Kidney (tissue), 22 donors: Measurements from ENCODE around the gene C4orf17. TPM values are rescaled to one million over a fixed set of nuclear protein-coding genes. Genes with fewer than 3 reads are reported as not detected.

Source experiments
- DNase-seq, 5 donors: peaks; one replicate each; pipeline ENCODE4 v3.0.0-alpha.2; 2013 to 2020
- FAIRE-seq: peaks from 2 replicates; lab custom pipeline; 2012; peaks lifted over from hg19 to GRCh38; lab: Jason Lieb, UNC
- H3K27ac ChIP-seq, 2 donors: one replicate each; pipeline ENCODE4 v1.7.0; 2013; ENCODE audit warnings: low read depth in 2 of 2, low read length in 2 of 2, inconsistent platforms in 1 of 2
- H3K27me3 ChIP-seq: one replicate; pipeline ENCODE4 v1.7.1; 2013; ENCODE audit warnings: low read length, inconsistent platforms; ENCODE audit not compliant: control insufficient read depth, insufficient read depth
- H3K36me3 ChIP-seq, 3 donors: one replicate each; pipeline versions ENCODE4 v1.7.0 to v1.7.1; 2013; ENCODE audit warnings: low read length in 3 of 3, control low read depth in 1 of 3, inconsistent platforms in 1 of 3; ENCODE audit not compliant: insufficient read depth in 3 of 3, control insufficient read depth in 2 of 3
- H3K4me1 ChIP-seq, 3 donors: one replicate each; pipeline versions ENCODE4 v1.7.0 to v1.7.1; 2013; ENCODE audit warnings: low read length in 3 of 3, inconsistent platforms in 1 of 3, low read depth in 1 of 3; ENCODE audit not compliant: control insufficient read depth in 2 of 3, insufficient read depth in 2 of 3
- H3K4me3 ChIP-seq, 3 donors: one replicate each; pipeline versions ENCODE4 v1.7.0 to v1.8.1; 2013; ENCODE audit warnings: low read length in 3 of 3, control low read depth in 1 of 3, inconsistent platforms in 1 of 3
- H3K9ac ChIP-seq, 3 donors: one replicate each; pipeline versions ENCODE4 v1.7.0 to v1.7.1; 2013; ENCODE audit warnings: low read length in 3 of 3, control low read depth in 1 of 3, inconsistent platforms in 1 of 3
- H3K9me3 ChIP-seq, 3 donors: one replicate each; pipeline versions ENCODE4 v1.7.0 to v1.7.1; 2013; ENCODE audit warnings: low read length in 3 of 3, control low read depth in 1 of 3, inconsistent platforms in 1 of 3; ENCODE audit not compliant: control insufficient read depth in 2 of 3, insufficient read depth in 1 of 3
- CTCF ChIP-seq: IDR thresholded peaks from 3 replicates; pipeline ENCODE4 v1.5.1; 2012; ENCODE audit warnings: mild to moderate bottlenecking, moderate library complexity, borderline replicate concordance; ENCODE audit not compliant: insufficient read depth; ENCODE audit errors: extremely low read depth
- intact Hi-C: fragments of 100-400 bp; cut with DNase I; formaldehyde crosslinking; loops from one replicate; pipeline ENCODE4 v1.11.1; 2022
- long read RNA-seq, 10 donors: library from polyadenylated mRNA in 1 of 10; unstranded in 1 of 10; transcript quantifications; one replicate each; pipeline ENCODE4 v2.0.0 and lab custom pipeline, GENCODE V29; 2021 to 2026
- polyA plus RNA-seq: library from polyadenylated mRNA; stranded (reverse); fragments of 350-450 nt; fragmentation: Illumina TruSeq; extraction: RNeasy Lipid Tissue Mini Kit (QIAGEN cat#74804); gene quantifications from one replicate; pipeline ENCODE4 v1.2.3, GENCODE V29; 2014; ENCODE audit warnings: low read depth, low replicate concordance; ENCODE audit not compliant: insufficient read depth
- total RNA-seq: library from RNA; stranded (reverse); fragmentation: NEBNext Ultra II Directional; extraction: Animal tissue kit (Norgen Biotek cat#: 25700); gene quantifications from one replicate; pipeline ENCODE4 v1.2.1, GENCODE V29; 2021
- donor health status: control.
- donor health status: control.
- donor health status: control.
- donor health status: control.
- donor health status: control.
- donor health status: DM: yes; HTN: yes; CAD: no.
- donor health status: Normal renal cell carcinoma (clear cell type).

The C4orf17 gene
- not detected for total RNA-seq
- not detected for polyA plus RNA-seq
- long read RNA-seq, donor 1, result 0 reads
- long read RNA-seq, donor 2, result 0 reads
- long read RNA-seq, donor 3, result 0 reads
- long read RNA-seq, donor 4, result 0 reads
- long read RNA-seq, donor 5, result 0 reads
- long read RNA-seq, donor 6, result 0 reads
- long read RNA-seq, donor 7, result 0 reads
- long read RNA-seq, donor 8, result 0 reads
- long read RNA-seq, donor 9, result 0 reads
- long read RNA-seq, donor 10, result 0 reads

GRCh38 chr4:99510721-99511120 lies at the start of gene C4orf17:
TSS of gene C4orf17 (plus strand) at chr4:99511021. CDS start at chr4:99513082, 2,061 bp downstream.
- no peaks in the 10 kb centered on the region for H3K9me3 ChIP-seq

GRCh38 chr4:99461623-99462401 lies 49.0 kb upstream of the C4orf17 start:
- Histone ChIP-seq H3K4me1 (no peaks in the 10 kb centered on the region), H3K4me3 (no peak overlapping the region), H3K9ac (no peak overlapping the region), H3K9me3 (no peaks in the 10 kb centered on the region), H3K36me3 (no peaks in the 10 kb centered on the region), H3K27me3 (no peaks in the 10 kb centered on the region), H3K27ac (no peak overlapping the region)
- FAIRE-seq (no peak), DNase-seq (no peak)
- TF ChIP-seq CTCF, result no peak
- intact Hi-C loops, result no loop called here

More at GRCh38 chr4:99510721-99511120, at the start of gene C4orf17:
- no peak for DNase-seq
- H3K27ac ChIP-seq, result no peak within 1 kb of the TSS
- H3K27me3 ChIP-seq, result no peaks in the 10 kb centered on the region
- no peak for TF ChIP-seq CTCF
- H3K36me3 ChIP-seq, result no peaks in the 10 kb centered on the region
- H3K9ac ChIP-seq, result no peak within 1 kb of the TSS
- H3K4me1 ChIP-seq, result no peaks in the 10 kb centered on the region
- intact Hi-C loops, result no loop called here
- no peak within 1 kb of the TSS for H3K4me3 ChIP-seq
- FAIRE-seq, result no peak

GRCh38 chr4:99462875-99463464 lies 47.9 kb upstream of the C4orf17 start:
- H3K27me3 ChIP-seq, result no peaks in the 10 kb centered on the region
- H3K9ac ChIP-seq, result no peak overlapping the region
- peak; percentile 77 for TF ChIP-seq CTCF
- DNase-seq, result peak in 4 of 5 donors; percentile 56 to 89 (median 78)
- no peaks in the 10 kb centered on the region for H3K9me3 ChIP-seq
- no peaks in the 10 kb centered on the region for H3K4me1 ChIP-seq
- H3K4me3 ChIP-seq, result no peak overlapping the region
- H3K27ac ChIP-seq, result no peak overlapping the region
- intact Hi-C loops, result no loop called here
- peak; percentile 92 for FAIRE-seq
- H3K36me3 ChIP-seq, result no peaks in the 10 kb centered on the region
